Measurements from ENCODE around the gene ANKRD45. TPM values are rescaled to one million over a fixed set of nuclear protein-coding genes. Genes with fewer than 3 reads are reported as not detected.

The ANKRD45 gene
- total RNA-seq, 1 experiment from 2014 or later, result 0.44 TPM

Other genes starting within 250 kb of the ANKRD45 start
- 286 TPM for gene PRDX6, start 192.5 kb downstream of the ANKRD45 start, total RNA-seq (2021; ENCODE audit: unreplicated experiment)
- not detected for gene SLC9C2, start 66.8 kb downstream of the ANKRD45 start, total RNA-seq (2021; ENCODE audit: unreplicated experiment)
- gene TEX50, start 34.5 kb downstream of the ANKRD45 start, total RNA-seq (2021; ENCODE audit: unreplicated experiment), result not detected
- 16.2 TPM for gene KLHL20, start 45.1 kb upstream of the ANKRD45 start, total RNA-seq (2021; ENCODE audit: unreplicated experiment)
- 25.6 TPM for gene DARS2, start 154.8 kb upstream of the ANKRD45 start, total RNA-seq (2021; ENCODE audit: unreplicated experiment)
- 20.3 TPM for gene CENPL, start 155.0 kb upstream of the ANKRD45 start, total RNA-seq (2021; ENCODE audit: unreplicated experiment)
- 798 TPM for gene GAS5, start 198.1 kb upstream of the ANKRD45 start, total RNA-seq (2021; ENCODE audit: unreplicated experiment)
- 9.5 TPM for gene ZBTB37, start 198.5 kb upstream of the ANKRD45 start, total RNA-seq (2021; ENCODE audit: unreplicated experiment)
- gene SERPINC1, start 247.5 kb upstream of the ANKRD45 start, total RNA-seq (2021; ENCODE audit: unreplicated experiment), result 0.61 TPM

Data from HCT116 (cell line).